A673 (cell line): ENCODE measurements around the gene PPA2. TPM values are rescaled to one million over a fixed set of nuclear protein-coding genes. Genes with fewer than 3 reads are reported as not detected.
"Not testable (repeated sequence)": the region's sequence is repeated elsewhere in the genome, so short reads cannot be mapped to it uniquely, and the experiment has no call there.

Source experiments
- BruUV-seq: library from RNA; stranded (reverse); fragments of 400-500 nt; replicated peaks from 2 replicates; lab custom pipeline; 2021; lab: Mats Ljungman, UMichigan
- CTCF ChIA-PET: fragments of 300-600 bp; sonication (Branson Sonifier 250); formaldehyde crosslinking; loops from one replicate; lab custom pipeline; 2022; ENCODE audit warnings: antibody characterized with exemption; lab: Charles Lee
- POLR2A ChIA-PET: fragments of 300-600 bp; sonication (Branson Sonifier 250); formaldehyde crosslinking; loops from one replicate; lab custom pipeline; 2022; ENCODE audit warnings: antibody characterized with exemption; ENCODE audit not compliant: low non-redundant PET; lab: Charles Lee
- DNase-seq: peaks from one replicate; pipeline ENCODE4 v3.0.0-alpha.2; 2015; ENCODE audit warnings: low spot score
- H3K27ac ChIP-seq: fragments of 200-600 bp; sonication (generic); 2 replicates; pipeline ENCODE4 v1.5.1; 2016; ENCODE audit warnings: mixed run types, low read depth, mild to moderate bottlenecking, mixed read lengths, antibody characterized with exemption, low read length; ENCODE audit not compliant: poor library complexity, severe bottlenecking
- H3K27me3 ChIP-seq: fragments of 200-600 bp; sonication (generic); replicated peaks from 2 replicates; pipeline ENCODE4 v1.6.1; 2017; ENCODE audit warnings: mixed run types, low read depth, mild to moderate bottlenecking, mixed read lengths, antibody characterized with exemption, low read length; ENCODE audit not compliant: insufficient read depth, poor library complexity
- H3K36me3 ChIP-seq: fragments of 200-600 bp; sonication (generic); 2 replicates; pipeline ENCODE4 v1.6.1; 2016; ENCODE audit warnings: mixed run types, mild to moderate bottlenecking, mixed read lengths, antibody characterized with exemption, low read length; ENCODE audit not compliant: insufficient read depth, poor library complexity, severe bottlenecking
- H3K4me1 ChIP-seq: fragments of 200-600 bp; sonication (generic); 2 replicates; pipeline ENCODE4 v1.6.1; 2017; ENCODE audit warnings: mixed run types, mild to moderate bottlenecking, mixed read lengths, antibody characterized with exemption, low read length; ENCODE audit not compliant: insufficient read depth, poor library complexity, severe bottlenecking
- H3K4me3 ChIP-seq: fragments of 200-600 bp; sonication (generic); 2 replicates; pipeline ENCODE4 v1.5.1; 2016; ENCODE audit warnings: low read depth, mixed run types, mild to moderate bottlenecking, mixed read lengths, low read length; ENCODE audit not compliant: poor library complexity, severe bottlenecking
- H3K9me3 ChIP-seq: fragments of 200-600 bp; sonication (generic); 2 replicates; pipeline ENCODE4 v1.6.1; 2016; ENCODE audit warnings: mixed run types, low read depth, mild to moderate bottlenecking, mixed read lengths, antibody characterized with exemption, low read length; ENCODE audit not compliant: poor library complexity, severe bottlenecking
- CTCF ChIP-seq: fragments of 300-800, 200-600 bp; sonication (generic); conservative IDR thresholded peaks from 2 replicates; pipeline ENCODE4 v1.5.1; 2017; ENCODE audit warnings: low read depth, mild to moderate bottlenecking, antibody characterized with exemption, low read length, moderate library complexity, mixed read lengths
- EZH2 ChIP-seq: fragments of 200-600 bp; sonication (generic); IDR thresholded peaks from 2 replicates; pipeline ENCODE4 v1.6.1; 2017; ENCODE audit warnings: borderline replicate concordance, low read depth, mild to moderate bottlenecking, mixed read lengths, antibody characterized with exemption, low read length; ENCODE audit not compliant: poor library complexity, severe bottlenecking
- intact Hi-C: fragments of 100-400 bp; cut with micrococcal nuclease; formaldehyde crosslinking; loops from one replicate; pipeline ENCODE4 v1.10.0; 2022; ENCODE audit not compliant: unreplicated experiment
- total RNA-seq: library from RNA; stranded (reverse); gene quantifications from 2 replicates; pipeline ENCODE4 v1.2.3, GENCODE V29; 2021

Gene PPA2
- total RNA-seq, 1 experiment from 2014 or later = 136 TPM

- intact Hi-C loops = no loop called here
- H3K4me3 ChIP-seq = no peak overlapping the region
- TF ChIP-seq CTCF (no peak), EZH2 (no peak)
- BruUV-seq = no TSS peak
- H3K27me3 ChIP-seq = no peaks in the 10 kb centered on the region
- no peak for DNase-seq
- no peaks in the 10 kb centered on the region for H3K36me3 ChIP-seq
- H3K9me3 ChIP-seq = no peaks in the 10 kb centered on the region
- POLR2A ChIA-PET = no interaction called here
- CTCF ChIA-PET = no interaction called here
- H3K4me1 ChIP-seq = no peaks in the 10 kb centered on the region
- no peak overlapping the region for H3K27ac ChIP-seq
Measured at GRCh38 chr4:105417624-105418023, 56.2 kb downstream of the PPA2 start.

GRCh38 chr4:105415281-105415744 lies 58.5 kb downstream of the PPA2 start:
- CTCF ChIA-PET = no interaction called here
- TF ChIP-seq CTCF (no peak), EZH2 (no peak)
- Histone ChIP-seq H3K4me3 (no peak overlapping the region), H3K9me3 (no peaks in the 10 kb centered on the region), H3K27me3 (no peaks in the 10 kb centered on the region), H3K27ac (no peak overlapping the region), H3K4me1 (no peaks in the 10 kb centered on the region), H3K36me3 (no peaks in the 10 kb centered on the region)
- no TSS peak for BruUV-seq
- no peak for DNase-seq
- intact Hi-C loops = no loop called here
- POLR2A ChIA-PET = no interaction called here

- Histone ChIP-seq H3K4me1 (no peaks in the 10 kb centered on the region), H3K9me3 (no peaks in the 10 kb centered on the region), H3K4me3 (no peak overlapping the region), H3K27me3 (no peaks in the 10 kb centered on the region), H3K27ac (no peak overlapping the region), H3K36me3 (no peaks in the 10 kb centered on the region)
- intact Hi-C loops = no loop called here
- no TSS peak for BruUV-seq
- DNase-seq = no peak
- TF ChIP-seq EZH2 (no peak), CTCF (no peak)
- ChIA-PET CTCF (no interaction called here), POLR2A (no interaction called here)
Measured at GRCh38 chr4:105414316-105414715, 59.5 kb downstream of the PPA2 start.

GRCh38 chr4:105409135-105409534 lies 64.7 kb downstream of the PPA2 start:
- CTCF ChIA-PET, H3K27me3 ChIP-seq, H3K4me1 ChIP-seq, intact Hi-C loops, H3K27ac ChIP-seq, BruUV-seq, H3K4me3 ChIP-seq, POLR2A ChIA-PET, DNase-seq, H3K9me3 ChIP-seq: not testable (repeated sequence)
- H3K36me3 ChIP-seq = peaks cover 11% of the 10 kb centered on the region
